ENCODE data around the gene HSPA12B.

Gene HSPA12B

GRCh38 chr20:3728876-3729275, 3.6 kb upstream of the HSPA12B start:
- no peak overlapping the region for H3K4me3 ChIP-seq (ENCODE audit: low read depth, low read length)
- TF ChIP-seq, protein P1, sequence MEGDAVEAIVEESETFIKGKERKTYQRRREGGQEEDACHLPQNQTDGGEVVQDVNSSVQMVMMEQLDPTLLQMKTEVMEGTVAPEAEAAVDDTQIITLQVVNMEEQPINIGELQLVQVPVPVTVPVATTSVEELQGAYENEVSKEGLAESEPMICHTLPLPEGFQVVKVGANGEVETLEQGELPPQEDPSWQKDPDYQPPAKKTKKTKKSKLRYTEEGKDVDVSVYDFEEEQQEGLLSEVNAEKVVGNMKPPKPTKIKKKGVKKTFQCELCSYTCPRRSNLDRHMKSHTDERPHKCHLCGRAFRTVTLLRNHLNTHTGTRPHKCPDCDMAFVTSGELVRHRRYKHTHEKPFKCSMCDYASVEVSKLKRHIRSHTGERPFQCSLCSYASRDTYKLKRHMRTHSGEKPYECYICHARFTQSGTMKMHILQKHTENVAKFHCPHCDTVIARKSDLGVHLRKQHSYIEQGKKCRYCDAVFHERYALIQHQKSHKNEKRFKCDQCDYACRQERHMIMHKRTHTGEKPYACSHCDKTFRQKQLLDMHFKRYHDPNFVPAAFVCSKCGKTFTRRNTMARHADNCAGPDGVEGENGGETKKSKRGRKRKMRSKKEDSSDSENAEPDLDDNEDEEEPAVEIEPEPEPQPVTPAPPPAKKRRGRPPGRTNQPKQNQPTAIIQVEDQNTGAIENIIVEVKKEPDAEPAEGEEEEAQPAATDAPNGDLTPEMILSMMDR (IDR thresholded peaks at IDR 0.05; ENCODE audit: borderline replicate concordance, insufficient read depth, low read depth, low read length): no peak

DNA sequence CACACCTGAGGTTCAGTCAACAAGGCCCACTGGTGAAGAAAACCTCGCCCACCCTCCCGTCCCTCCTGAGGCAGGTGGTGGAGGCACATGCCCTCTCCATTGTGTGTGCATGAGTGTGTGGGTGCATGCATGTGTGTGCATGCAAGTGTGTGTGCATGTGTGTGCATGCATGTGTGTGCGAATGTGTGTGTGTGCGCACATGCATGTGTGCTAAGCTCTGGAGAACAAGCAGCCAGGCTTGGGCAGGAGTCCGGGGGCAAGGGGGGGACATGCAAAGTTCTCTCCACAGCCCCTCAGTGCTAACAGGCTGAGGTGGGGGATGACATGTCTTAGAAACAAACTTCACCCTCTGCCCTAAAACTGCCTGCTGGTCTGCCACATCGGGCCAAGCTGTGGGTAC, 3.1 kb upstream of the HSPA12B start:
- H3K4me3 ChIP-seq (ENCODE audit: low read depth, low read length): no peak overlapping the region
- TF ChIP-seq, protein P1 (IDR thresholded peaks at IDR 0.05; ENCODE audit: borderline replicate concordance, insufficient read depth, low read depth, low read length): no peak

DNA sequence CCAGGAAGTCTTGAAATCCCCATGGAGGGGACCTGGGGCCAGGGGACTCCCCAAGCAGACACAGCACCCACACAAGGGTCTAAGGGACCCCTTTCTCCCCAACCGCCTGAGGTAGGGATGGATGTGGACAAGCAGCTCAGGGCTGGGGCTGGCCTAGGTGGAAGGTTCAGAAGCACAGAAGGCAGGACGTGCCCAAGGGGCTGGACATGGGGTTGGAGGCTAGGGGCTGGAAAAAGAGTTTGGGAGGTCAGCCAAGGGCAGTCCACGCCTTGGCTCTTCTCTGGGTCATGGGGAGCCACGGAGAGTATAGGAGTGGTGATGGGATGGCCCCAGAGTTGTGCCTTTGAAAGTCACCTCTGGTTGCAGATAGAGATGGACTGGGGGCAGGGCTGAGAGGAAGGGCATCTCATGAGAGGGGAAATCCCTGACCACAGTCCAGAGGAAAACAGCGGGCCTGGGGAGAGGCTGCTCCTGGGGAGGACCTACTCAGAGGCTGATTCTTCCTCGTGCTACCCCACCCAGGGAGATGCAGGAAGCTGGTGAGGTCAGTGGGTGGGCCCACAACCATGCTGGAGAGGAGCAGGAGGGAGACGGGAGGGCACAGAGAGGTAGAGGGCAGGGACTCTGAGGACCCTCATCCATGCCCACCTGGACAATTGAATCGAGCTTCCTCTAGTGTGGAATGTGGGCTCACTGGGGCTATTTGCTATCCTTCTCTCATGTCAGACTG, 2.5 kb upstream of the HSPA12B start:
- TF ChIP-seq, protein P1 (IDR thresholded peaks at IDR 0.05; ENCODE audit: borderline replicate concordance, insufficient read depth, low read depth, low read length): no peak
- H3K4me3 ChIP-seq (ENCODE audit: low read depth, low read length): no peak overlapping the region

DNA sequence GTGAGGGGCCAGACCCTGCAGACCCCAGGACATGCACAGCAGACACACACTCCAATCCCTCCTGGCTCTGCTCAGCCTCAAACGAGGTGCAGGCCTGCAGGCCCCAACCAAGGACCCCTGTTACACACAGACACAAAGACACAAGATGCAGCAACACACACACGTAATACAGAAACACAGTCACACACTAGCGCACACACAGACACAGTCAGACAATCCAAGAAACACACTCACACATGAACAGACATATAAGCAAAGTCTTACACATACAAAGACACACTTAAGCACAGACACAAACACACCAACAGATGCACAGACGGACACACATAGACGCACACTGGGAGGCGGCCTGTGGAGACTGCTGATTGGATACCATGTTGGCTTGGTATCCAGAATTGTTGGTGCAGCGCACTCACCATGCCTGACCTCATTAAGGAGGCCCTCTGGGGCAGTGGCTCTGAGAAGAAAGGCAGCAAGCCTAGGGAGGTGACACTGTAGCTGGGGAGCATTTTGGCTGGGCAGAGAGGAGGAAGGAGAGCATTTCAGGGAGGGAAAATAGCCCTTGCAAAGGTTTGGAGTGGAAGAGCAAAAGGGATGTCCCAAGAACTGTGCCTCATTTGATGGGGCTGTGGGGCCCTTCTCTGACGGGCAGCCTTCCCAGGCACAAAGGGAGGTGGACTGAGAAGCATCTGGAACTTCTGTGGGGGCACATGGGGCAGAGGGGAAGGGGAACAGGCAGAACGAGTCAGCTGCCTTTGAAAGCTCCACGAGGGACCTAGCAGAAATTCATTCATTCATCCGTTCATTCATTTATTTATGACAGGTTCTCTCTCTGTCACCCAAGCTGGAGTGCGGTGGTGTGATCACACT, 1.4 kb upstream of the HSPA12B start:
- no peak overlapping the region for H3K4me3 ChIP-seq (ENCODE audit: low read depth, low read length)
- TF ChIP-seq, protein P1 (IDR thresholded peaks at IDR 0.05; ENCODE audit: borderline replicate concordance, insufficient read depth, low read depth, low read length): no peak

DNA sequence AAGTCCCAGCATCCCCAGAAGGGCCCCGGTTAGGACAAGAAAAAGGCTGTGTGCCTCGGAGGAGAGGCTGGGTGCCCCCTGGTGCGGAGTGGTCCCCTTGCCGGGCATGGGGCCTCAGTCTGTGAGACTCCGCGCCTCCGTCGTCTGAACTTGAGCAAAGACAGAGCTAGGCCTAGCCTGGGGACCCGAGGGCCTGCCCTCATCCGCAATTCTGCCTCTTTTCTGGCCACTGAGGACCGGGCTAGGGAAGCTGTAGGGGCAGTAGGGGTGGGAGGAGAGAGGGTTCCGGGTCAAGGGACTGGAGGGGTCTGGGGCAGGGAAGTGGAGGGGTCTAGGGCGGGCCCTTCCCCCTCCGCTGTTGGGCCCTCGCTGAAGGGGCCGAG, 550 bp upstream of the HSPA12B start:
- TF ChIP-seq, protein P1 (IDR thresholded peaks at IDR 0.05; ENCODE audit: borderline replicate concordance, insufficient read depth, low read depth, low read length): no peak
- H3K4me3 ChIP-seq (ENCODE audit: low read depth, low read length): no peak overlapping the region

GRCh38 chr20:3733119-3733995, 872 bp downstream of the HSPA12B start:
- no peak overlapping the region for H3K4me3 ChIP-seq (ENCODE audit: low read depth, low read length)
- TF ChIP-seq, protein P1 (IDR thresholded peaks at IDR 0.05; ENCODE audit: borderline replicate concordance, insufficient read depth, low read depth, low read length): no peak

All from GM12875 (cell line).